Astrocyte (in vitro differentiated cells and primary cell): Measurements from ENCODE around the gene TPD52L2. TPM values are rescaled to one million over a fixed set of nuclear protein-coding genes. Genes with fewer than 3 reads are reported as not detected.

Source experiments
- DNase-seq: peaks from one replicate; pipeline ENCODE4 v3.0.0-alpha.2; 2010; ENCODE audit warnings: low read depth
- FAIRE-seq: peaks from 2 replicates; lab custom pipeline; 2011; peaks lifted over from hg19 to GRCh38; lab: Jason Lieb, UNC
- H2AFZ ChIP-seq: 2 replicates; pipeline ENCODE4 v1.6.0; 2012; ENCODE audit warnings: low read depth, low read length, inconsistent platforms
- H3K27ac ChIP-seq: 2 replicates; pipeline ENCODE4 v1.5.1; 2011; ENCODE audit warnings: low read depth, low read length, inconsistent platforms
- H3K27me3 ChIP-seq: 2 replicates; pipeline ENCODE4 v1.6.0; 2011; ENCODE audit warnings: low read length, inconsistent platforms; ENCODE audit not compliant: insufficient read depth
- H3K36me3 ChIP-seq: 2 replicates; pipeline ENCODE4 v1.5.1; 2011; ENCODE audit warnings: low read length, inconsistent platforms; ENCODE audit not compliant: insufficient read depth
- H3K4me1 ChIP-seq: 2 replicates; pipeline ENCODE4 v1.5.1; 2011; ENCODE audit warnings: low read length, inconsistent platforms; ENCODE audit not compliant: insufficient read depth
- H3K4me2 ChIP-seq: 2 replicates; pipeline ENCODE4 v1.6.0; 2012; ENCODE audit warnings: low read length, inconsistent platforms
- H3K4me3 ChIP-seq: 2 replicates; pipeline ENCODE4 v1.5.1; 2011; ENCODE audit warnings: low read depth, mild to moderate bottlenecking, low read length, inconsistent platforms; ENCODE audit not compliant: insufficient read depth
- H3K79me2 ChIP-seq: 2 replicates; pipeline ENCODE4 v1.6.0; 2012; ENCODE audit warnings: mild to moderate bottlenecking, low read length, inconsistent platforms; ENCODE audit not compliant: insufficient read depth
- H3K9ac ChIP-seq: 2 replicates; pipeline ENCODE4 v1.6.0; 2012; ENCODE audit warnings: mild to moderate bottlenecking, low read length, inconsistent platforms
- H3K9me3 ChIP-seq: 2 replicates; pipeline ENCODE4 v1.5.1; 2012; ENCODE audit warnings: low read depth, mild to moderate bottlenecking, low read length, inconsistent platforms; ENCODE audit not compliant: insufficient read depth
- H4K20me1 ChIP-seq: 2 replicates; pipeline ENCODE4 v1.6.0; 2012; ENCODE audit warnings: low read length, inconsistent platforms; ENCODE audit not compliant: insufficient read depth
- H3K27ac Mint-ChIP-seq: one replicate; pipeline ENCODE4 v1.8.0; 2021; ENCODE audit warnings: mild to moderate bottlenecking, mixed read lengths; ENCODE audit not compliant: unreplicated experiment
- H3K27me3 Mint-ChIP-seq: one replicate; pipeline ENCODE4 v1.8.0; 2021; ENCODE audit warnings: low read depth, mixed read lengths; ENCODE audit not compliant: unreplicated experiment
- H3K36me3 Mint-ChIP-seq: one replicate; pipeline ENCODE4 v1.8.0; 2021; ENCODE audit warnings: low read depth, mixed read lengths; ENCODE audit not compliant: unreplicated experiment
- H3K4me1 Mint-ChIP-seq: one replicate; pipeline ENCODE4 v1.8.0; 2021; ENCODE audit warnings: low read depth, mixed read lengths; ENCODE audit not compliant: unreplicated experiment
- H3K4me3 Mint-ChIP-seq: one replicate; pipeline ENCODE4 v1.8.0; 2021; ENCODE audit warnings: mild to moderate bottlenecking, moderate library complexity, mixed read lengths; ENCODE audit not compliant: unreplicated experiment
- H3K9me3 Mint-ChIP-seq: one replicate; pipeline ENCODE4 v1.8.0; 2021; ENCODE audit warnings: mild to moderate bottlenecking, mixed read lengths; ENCODE audit not compliant: unreplicated experiment
- EZH2 ChIP-seq: IDR thresholded peaks from 2 replicates; pipeline ENCODE4 v1.6.1; 2012; ENCODE audit warnings: mild to moderate bottlenecking, low read length, inconsistent platforms; ENCODE audit not compliant: insufficient read depth
- total RNA-seq: library from RNA; stranded (reverse); gene quantifications from 2 replicates; pipeline ENCODE4 v1.2.1, GENCODE V29; 2021
- TF ChIP-seq, protein P1 (sequence below): IDR thresholded peaks from 2 replicates; pipeline ENCODE4 v1.5.1; 2011; ENCODE audit warnings: low read depth, mild to moderate bottlenecking, inconsistent platforms, low read length, moderate library complexity; ENCODE audit not compliant: insufficient read depth

Gene TPD52L2
- total RNA-seq, 1 donor from 2014 or later = 145 TPM

DNA sequence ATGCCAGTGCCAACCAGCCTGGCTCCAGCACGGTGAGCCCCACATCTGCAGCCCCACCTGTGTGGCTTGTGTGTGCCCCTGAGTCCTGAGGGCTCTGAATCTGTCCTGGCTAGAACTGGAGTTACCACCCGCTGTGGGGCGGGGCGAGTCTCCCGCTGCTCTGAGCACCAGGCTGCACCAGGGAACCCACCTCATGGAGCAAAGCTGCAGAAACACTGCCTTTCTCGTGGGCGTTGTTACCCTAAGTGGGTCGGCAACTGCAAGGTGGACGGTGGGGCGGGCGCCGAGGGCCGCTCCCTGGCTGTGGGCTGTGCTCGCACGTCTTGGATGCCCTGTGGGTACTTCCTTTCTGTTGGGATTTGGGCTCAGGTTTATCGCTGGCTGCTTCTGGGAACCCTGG lies 21.3 kb upstream of the TPD52L2 start:
- Mint-ChIP-seq H3K27ac (no peak overlapping the region), H3K36me3 (no peaks in the 10 kb centered on the region), H3K4me3 (no peak overlapping the region), H3K9me3 (no peaks in the 10 kb centered on the region), H3K4me1 (peaks cover 2% of the 10 kb centered on the region), H3K27me3 (peaks cover 13% of the 10 kb centered on the region)
- no peak for DNase-seq
- H3K4me1 ChIP-seq = peaks cover 20% of the 10 kb centered on the region
- H3K27me3 ChIP-seq = no peaks in the 10 kb centered on the region
- H3K36me3 ChIP-seq = no peaks in the 10 kb centered on the region
- H3K79me2 ChIP-seq = no peaks in the 10 kb centered on the region
- H3K4me2 ChIP-seq = no peak overlapping the region
- no peak overlapping the region for H3K4me3 ChIP-seq
- no peaks in the 10 kb centered on the region for H3K9me3 ChIP-seq
- no peak overlapping the region for H3K27ac ChIP-seq
- H3K9ac ChIP-seq = no peak overlapping the region
- no peak overlapping the region for H2AFZ ChIP-seq
- H4K20me1 ChIP-seq = no peaks in the 10 kb centered on the region
- TF ChIP-seq, protein P1, sequence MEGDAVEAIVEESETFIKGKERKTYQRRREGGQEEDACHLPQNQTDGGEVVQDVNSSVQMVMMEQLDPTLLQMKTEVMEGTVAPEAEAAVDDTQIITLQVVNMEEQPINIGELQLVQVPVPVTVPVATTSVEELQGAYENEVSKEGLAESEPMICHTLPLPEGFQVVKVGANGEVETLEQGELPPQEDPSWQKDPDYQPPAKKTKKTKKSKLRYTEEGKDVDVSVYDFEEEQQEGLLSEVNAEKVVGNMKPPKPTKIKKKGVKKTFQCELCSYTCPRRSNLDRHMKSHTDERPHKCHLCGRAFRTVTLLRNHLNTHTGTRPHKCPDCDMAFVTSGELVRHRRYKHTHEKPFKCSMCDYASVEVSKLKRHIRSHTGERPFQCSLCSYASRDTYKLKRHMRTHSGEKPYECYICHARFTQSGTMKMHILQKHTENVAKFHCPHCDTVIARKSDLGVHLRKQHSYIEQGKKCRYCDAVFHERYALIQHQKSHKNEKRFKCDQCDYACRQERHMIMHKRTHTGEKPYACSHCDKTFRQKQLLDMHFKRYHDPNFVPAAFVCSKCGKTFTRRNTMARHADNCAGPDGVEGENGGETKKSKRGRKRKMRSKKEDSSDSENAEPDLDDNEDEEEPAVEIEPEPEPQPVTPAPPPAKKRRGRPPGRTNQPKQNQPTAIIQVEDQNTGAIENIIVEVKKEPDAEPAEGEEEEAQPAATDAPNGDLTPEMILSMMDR = no peak
- no peak for TF ChIP-seq EZH2
- no peak for FAIRE-seq

DNA sequence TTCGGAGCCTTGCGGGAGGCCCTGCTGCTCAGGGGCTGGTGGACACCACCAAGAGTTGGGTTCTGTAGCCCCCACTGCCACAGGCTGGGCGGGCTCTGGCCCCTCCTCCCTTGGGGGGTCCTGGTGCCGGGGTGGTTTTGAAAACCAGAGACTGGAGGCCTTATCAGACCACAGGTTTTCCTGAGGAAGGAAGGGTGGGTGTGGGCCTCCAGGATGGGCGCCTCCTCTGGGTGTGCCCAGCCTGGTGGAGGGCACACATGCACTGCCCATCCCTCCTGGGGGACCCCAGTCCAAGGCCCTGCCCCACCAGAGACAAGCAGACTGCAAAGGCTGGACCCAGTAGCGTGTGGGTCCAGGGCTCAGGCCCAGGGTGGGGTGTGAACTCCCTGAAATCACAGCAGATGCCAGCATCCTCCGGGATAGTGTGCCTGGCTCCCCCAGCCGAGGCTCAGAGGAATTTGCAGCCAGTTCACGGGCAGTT lies 20.5 kb upstream of the TPD52L2 start:
- Histone ChIP-seq H3K4me3 (no peak overlapping the region), H3K4me2 (no peak overlapping the region), H4K20me1 (no peaks in the 10 kb centered on the region), H3K9me3 (no peaks in the 10 kb centered on the region), H3K27me3 (no peaks in the 10 kb centered on the region), H3K4me1 (peaks cover 20% of the 10 kb centered on the region), H2AFZ (no peak overlapping the region), H3K9ac (no peak overlapping the region), H3K27ac (no peak overlapping the region), H3K79me2 (no peaks in the 10 kb centered on the region), H3K36me3 (no peaks in the 10 kb centered on the region)
- H3K27ac Mint-ChIP-seq = no peak overlapping the region
- no peak overlapping the region for H3K4me3 Mint-ChIP-seq
- H3K9me3 Mint-ChIP-seq = no peaks in the 10 kb centered on the region
- TF ChIP-seq, protein P1 = no peak
- no peak for TF ChIP-seq EZH2
- H3K4me1 Mint-ChIP-seq = peaks cover 2% of the 10 kb centered on the region
- no peaks in the 10 kb centered on the region for H3K36me3 Mint-ChIP-seq
- no peak for FAIRE-seq
- peaks cover 13% of the 10 kb centered on the region for H3K27me3 Mint-ChIP-seq
- DNase-seq = no peak

DNA sequence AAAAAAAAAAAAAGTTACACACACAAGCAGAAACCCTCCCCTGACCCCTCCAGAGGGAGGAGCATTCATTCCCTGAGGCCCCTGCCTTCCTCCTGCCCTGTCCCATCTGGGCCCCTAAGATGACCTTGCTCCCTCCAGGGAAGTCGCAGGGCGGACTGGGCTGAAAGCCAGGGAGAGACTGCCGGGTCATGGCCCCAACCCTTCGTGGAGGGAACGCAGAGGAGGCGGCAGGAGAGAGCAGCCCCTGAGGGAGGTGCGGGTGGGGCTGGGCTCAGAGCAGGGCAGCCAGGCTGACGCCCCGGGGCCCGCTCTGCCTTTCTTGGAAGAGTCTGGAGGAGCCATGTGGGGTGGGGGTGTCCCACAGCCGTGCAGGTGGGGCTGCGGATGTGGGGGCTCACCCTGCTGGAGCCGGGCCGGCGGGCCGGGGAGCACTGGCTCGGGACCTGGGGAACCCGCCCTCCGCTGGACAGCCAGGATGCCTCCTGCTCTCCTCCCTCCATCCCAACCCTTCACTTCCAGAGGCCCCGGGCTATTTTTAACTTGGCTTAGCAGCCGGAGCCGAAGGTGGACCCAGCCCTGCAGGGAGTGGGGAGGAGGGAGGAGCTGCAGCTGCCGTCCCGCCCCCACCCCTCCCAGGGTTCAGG lies 18.8 kb upstream of the TPD52L2 start:
- Histone ChIP-seq H3K4me1 (peaks cover 20% of the 10 kb centered on the region), H3K36me3 (no peaks in the 10 kb centered on the region), H3K4me2 (peak overlapping the region; percentile 61), H4K20me1 (no peaks in the 10 kb centered on the region), H3K79me2 (no peaks in the 10 kb centered on the region), H2AFZ (peak overlapping the region; percentile 52), H3K9ac (peak overlapping the region; percentile 27), H3K27me3 (no peaks in the 10 kb centered on the region), H3K9me3 (no peaks in the 10 kb centered on the region), H3K4me3 (no peak overlapping the region), H3K27ac (no peak overlapping the region)
- DNase-seq (no peak), FAIRE-seq (no peak)
- H3K27me3 Mint-ChIP-seq = peaks cover 13% of the 10 kb centered on the region
- no peaks in the 10 kb centered on the region for H3K36me3 Mint-ChIP-seq
- peak overlapping the region; percentile 67 for H3K4me3 Mint-ChIP-seq
- no peak overlapping the region for H3K27ac Mint-ChIP-seq
- no peaks in the 10 kb centered on the region for H3K9me3 Mint-ChIP-seq
- peaks cover 2% of the 10 kb centered on the region for H3K4me1 Mint-ChIP-seq
- peak; percentile 15 for TF ChIP-seq EZH2
- TF ChIP-seq, protein P1 = no peak
